Peyer's patch (tissue), 4 donors: ENCODE data around the gene C9orf72.
A peak's percentile ranks its signal among the peaks of the same experiment; 100 is the strongest.

Source experiments
- POLR2A ChIP-seq, 2 donors: fragments of 450-650 bp; IDR thresholded peaks; one replicate each; pipeline ENCODE4 v1.5.1; 2017; ENCODE audit warnings: antibody characterized with exemption in 2 of 2, mild to moderate bottlenecking in 2 of 2, moderate library complexity in 2 of 2
- TF ChIP-seq, protein P1 (sequence below), 6 experiments: fragments of 450-650 bp in 4 of 6; fragments of 200-600 bp in 2 of 6; sonication (generic) in 1 of 6; IDR thresholded peaks; one replicate each; pipeline ENCODE4 v1.5.1; 2017 to 2019; ENCODE audit warnings: antibody characterized with exemption in 6 of 6, mild to moderate bottlenecking in 3 of 6, moderate library complexity in 1 of 6

DNA sequence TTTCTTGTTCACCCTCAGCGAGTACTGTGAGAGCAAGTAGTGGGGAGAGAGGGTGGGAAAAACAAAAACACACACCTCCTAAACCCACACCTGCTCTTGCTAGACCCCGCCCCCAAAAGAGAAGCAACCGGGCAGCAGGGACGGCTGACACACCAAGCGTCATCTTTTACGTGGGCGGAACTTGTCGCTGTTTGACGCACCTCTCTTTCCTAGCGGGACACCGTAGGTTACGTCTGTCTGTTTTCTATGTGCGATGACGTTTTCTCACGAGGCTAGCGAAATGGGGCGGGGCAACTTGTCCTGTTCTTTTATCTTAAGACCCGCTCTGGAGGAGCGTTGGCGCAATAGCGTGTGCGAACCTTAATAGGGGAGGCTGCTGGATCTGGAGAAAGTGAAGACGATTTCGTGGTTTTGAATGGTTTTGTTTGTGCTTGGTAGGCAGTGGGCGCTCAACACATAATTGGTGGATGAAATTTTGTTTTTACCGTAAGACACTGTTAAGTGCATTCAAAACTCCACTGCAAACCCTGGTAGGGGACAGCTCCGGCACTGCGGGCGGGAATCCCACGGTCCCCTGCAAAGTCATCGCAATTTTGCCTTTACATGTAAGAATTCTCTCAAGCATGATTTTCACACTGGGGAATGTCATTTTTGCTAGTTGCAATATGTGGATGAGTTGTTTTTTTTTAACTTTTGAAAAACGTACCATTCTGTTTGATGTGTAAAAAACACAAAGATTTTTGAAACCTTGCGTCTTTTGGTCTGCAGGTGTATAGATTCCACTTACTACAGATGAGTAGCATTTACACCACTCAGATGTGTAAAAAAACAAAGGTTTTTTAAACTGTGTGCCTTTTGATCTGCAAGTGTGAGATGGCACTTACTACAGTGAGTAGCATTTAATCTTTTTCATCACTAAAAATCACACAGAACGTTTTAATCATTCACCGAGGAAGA is 631 bp upstream of the C9orf72 start:
- TF ChIP-seq, protein P1, sequence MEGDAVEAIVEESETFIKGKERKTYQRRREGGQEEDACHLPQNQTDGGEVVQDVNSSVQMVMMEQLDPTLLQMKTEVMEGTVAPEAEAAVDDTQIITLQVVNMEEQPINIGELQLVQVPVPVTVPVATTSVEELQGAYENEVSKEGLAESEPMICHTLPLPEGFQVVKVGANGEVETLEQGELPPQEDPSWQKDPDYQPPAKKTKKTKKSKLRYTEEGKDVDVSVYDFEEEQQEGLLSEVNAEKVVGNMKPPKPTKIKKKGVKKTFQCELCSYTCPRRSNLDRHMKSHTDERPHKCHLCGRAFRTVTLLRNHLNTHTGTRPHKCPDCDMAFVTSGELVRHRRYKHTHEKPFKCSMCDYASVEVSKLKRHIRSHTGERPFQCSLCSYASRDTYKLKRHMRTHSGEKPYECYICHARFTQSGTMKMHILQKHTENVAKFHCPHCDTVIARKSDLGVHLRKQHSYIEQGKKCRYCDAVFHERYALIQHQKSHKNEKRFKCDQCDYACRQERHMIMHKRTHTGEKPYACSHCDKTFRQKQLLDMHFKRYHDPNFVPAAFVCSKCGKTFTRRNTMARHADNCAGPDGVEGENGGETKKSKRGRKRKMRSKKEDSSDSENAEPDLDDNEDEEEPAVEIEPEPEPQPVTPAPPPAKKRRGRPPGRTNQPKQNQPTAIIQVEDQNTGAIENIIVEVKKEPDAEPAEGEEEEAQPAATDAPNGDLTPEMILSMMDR (IDR thresholded peaks at IDR 0.05): peak in 1 of 6 experiments; percentile 22
- peak; percentile 68 to 87 for TF ChIP-seq POLR2A (IDR thresholded peaks at IDR 0.05)
